CD8-positive, alpha-beta memory T cell (primary cell): ENCODE results near the gene MGAT4B. TPM values are rescaled to one million over a fixed set of nuclear protein-coding genes. Genes with fewer than 3 reads are reported as not detected.
"Not testable (repeated sequence)": the region's sequence is repeated elsewhere in the genome, so short reads cannot be mapped to it uniquely, and the experiment has no call there.

Source experiments
- CTCF ChIA-PET: fragments of 350-600 bp; sonication (Branson Sonifier 250); formaldehyde crosslinking; loops from one replicate; lab custom pipeline; 2021; ENCODE audit warnings: antibody characterized with exemption; lab: Charles Lee
- POLR2A ChIA-PET: fragments of 350-600 bp; sonication (Branson Sonifier 250); formaldehyde crosslinking; loops from one replicate; lab custom pipeline; 2021; ENCODE audit warnings: antibody characterized with exemption; lab: Charles Lee
- DNase-seq, 5 donors: peaks; one replicate each; pipeline versions ENCODE4 v3.0.0 to v3.0.0-alpha.2; 2020 to 2022; ENCODE audit warnings: mixed read lengths in 1 of 5
- H3K27ac ChIP-seq: one replicate; pipeline ENCODE4 v1.7.0; 2013; ENCODE audit warnings: low read depth, mild to moderate bottlenecking, low read length, moderate library complexity
- H3K27me3 ChIP-seq: 2 replicates; pipeline ENCODE4 v1.7.0; 2013; ENCODE audit warnings: low read length, mild to moderate bottlenecking; ENCODE audit not compliant: insufficient read depth, poor library complexity, severe bottlenecking
- H3K36me3 ChIP-seq: 2 replicates; pipeline ENCODE4 v1.7.0; 2013; ENCODE audit warnings: mild to moderate bottlenecking, low read length, moderate library complexity; ENCODE audit not compliant: insufficient read depth
- H3K4me1 ChIP-seq: 2 replicates; pipeline ENCODE4 v1.7.0; 2013; ENCODE audit warnings: mild to moderate bottlenecking, low read length, moderate library complexity; ENCODE audit not compliant: insufficient read depth
- H3K4me3 ChIP-seq: 2 replicates; pipeline ENCODE4 v1.7.0; 2013; ENCODE audit warnings: mild to moderate bottlenecking, low read length
- H3K9me3 ChIP-seq: 2 replicates; pipeline ENCODE4 v1.7.0; 2013; ENCODE audit warnings: mild to moderate bottlenecking, low read length
- H3K27ac Mint-ChIP-seq, 8 donors: one replicate each; pipeline ENCODE4 v1.8.0; 2020 to 2021; ENCODE audit warnings: mixed read lengths in 8 of 8, mild to moderate bottlenecking in 6 of 8, inconsistent platforms in 3 of 8, moderate library complexity in 3 of 8
- H3K27me3 Mint-ChIP-seq, 2 donors: one replicate each; pipeline ENCODE4 v1.8.0; 2020 to 2021; ENCODE audit warnings: mixed read lengths in 2 of 2, mild to moderate bottlenecking in 1 of 2, moderate library complexity in 1 of 2
- H3K36me3 Mint-ChIP-seq, 3 donors: one replicate each; pipeline ENCODE4 v1.8.0; 2020 to 2021; ENCODE audit warnings: mixed read lengths in 3 of 3, inconsistent platforms in 1 of 3, mild to moderate bottlenecking in 1 of 3
- H3K4me1 Mint-ChIP-seq, 3 donors: one replicate each; pipeline ENCODE4 v1.8.0; 2020 to 2021; ENCODE audit warnings: mixed read lengths in 3 of 3, inconsistent platforms in 1 of 3, mild to moderate bottlenecking in 1 of 3
- H3K4me3 Mint-ChIP-seq, 7 donors: one replicate each; pipeline ENCODE4 v1.8.0; 2020 to 2021; ENCODE audit warnings: mixed read lengths in 7 of 7, mild to moderate bottlenecking in 6 of 7, moderate library complexity in 4 of 7, inconsistent platforms in 2 of 7
- H3K9me3 Mint-ChIP-seq, 5 donors: one replicate each; pipeline ENCODE4 v1.8.0; 2020 to 2022; ENCODE audit warnings: mixed read lengths in 5 of 5, mild to moderate bottlenecking in 3 of 5, moderate library complexity in 2 of 5, inconsistent platforms in 1 of 5
- polyA plus RNA-seq: library from polyadenylated mRNA; unstranded; fragments of 300-500 nt; fragmentation: Illumina TruSeq; gene quantifications from one replicate; pipeline ENCODE4 v1.2.3, GENCODE V29; 2021
- total RNA-seq, 2 experiments: library from RNA; stranded (reverse); gene quantifications; one replicate each; pipeline ENCODE4 v1.2.3, GENCODE V29; 2021

The MGAT4B gene
- total and polyA plus RNA-seq, 3 experiments from 2014 or later, result 21.0 to 103 (median 94.0) TPM

DNA sequence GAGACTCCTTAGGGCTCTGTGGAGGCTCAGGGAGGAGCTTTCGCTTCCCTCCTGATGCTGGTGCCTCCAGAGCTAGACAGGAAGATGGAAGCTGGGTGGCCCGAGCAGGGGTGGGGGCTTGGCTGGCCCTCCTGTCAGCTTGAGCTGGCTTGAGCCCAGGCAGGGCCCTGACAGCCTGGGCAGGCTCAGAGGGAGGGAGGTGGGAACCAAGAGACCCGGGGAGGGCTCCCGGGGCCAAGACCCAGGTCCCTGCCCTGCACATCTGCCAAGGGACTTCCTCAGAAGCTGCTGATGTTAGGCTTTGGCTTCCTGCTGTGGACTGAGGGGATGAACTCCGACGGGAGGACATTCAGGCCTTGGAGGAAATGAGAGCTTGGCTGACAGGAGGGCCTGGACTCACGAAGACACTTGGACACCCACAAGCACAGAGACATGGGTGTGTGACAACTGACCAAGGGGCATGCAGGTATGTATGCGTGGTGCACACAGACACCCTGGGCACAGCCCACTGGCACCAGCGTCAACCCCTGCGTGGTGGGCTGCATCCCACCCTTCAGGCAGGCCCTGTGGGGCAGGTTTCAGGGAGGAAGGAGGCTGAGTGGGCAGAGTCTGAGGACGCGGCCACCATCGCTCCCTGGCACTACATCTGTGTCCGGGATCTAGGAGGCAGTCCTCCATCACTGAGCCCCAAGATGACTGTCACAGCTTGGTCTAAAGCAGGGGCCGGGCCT lies 14.6 kb downstream of the MGAT4B start:
- H3K4me1 Mint-ChIP-seq, result peaks cover 27 to 39% (median 27%) of the 10 kb centered on the region in 3 donors
- no peaks in the 10 kb centered on the region for H3K27me3 Mint-ChIP-seq
- ChIA-PET POLR2A (no interaction called here), CTCF (interaction anchor here (0.9 to 1.7 kb wide), 5 partner anchors 10 to 116 kb away, joined by 3 to 6 read pairs (median 4); no protein-coding TSS in a partner anchor)
- H3K4me3 ChIP-seq, result no peak overlapping the region
- H3K27me3 ChIP-seq, result no peaks in the 10 kb centered on the region
- peak overlapping the region; percentile 29 to 86 (median 58) for H3K27ac Mint-ChIP-seq
- no peaks in the 10 kb centered on the region for H3K9me3 Mint-ChIP-seq
- H3K4me3 Mint-ChIP-seq, result peak overlapping the region in 2 of 7 donors; percentile 70 to 73
- no peak for DNase-seq
- H3K9me3 ChIP-seq, result no peaks in the 10 kb centered on the region
- H3K36me3 Mint-ChIP-seq, result peaks cover 0 to 3% (median 0%) of the 10 kb centered on the region in 3 donors
- no peaks in the 10 kb centered on the region for H3K36me3 ChIP-seq
- H3K27ac ChIP-seq, result no peak overlapping the region
- peaks cover 28% of the 10 kb centered on the region for H3K4me1 ChIP-seq

DNA sequence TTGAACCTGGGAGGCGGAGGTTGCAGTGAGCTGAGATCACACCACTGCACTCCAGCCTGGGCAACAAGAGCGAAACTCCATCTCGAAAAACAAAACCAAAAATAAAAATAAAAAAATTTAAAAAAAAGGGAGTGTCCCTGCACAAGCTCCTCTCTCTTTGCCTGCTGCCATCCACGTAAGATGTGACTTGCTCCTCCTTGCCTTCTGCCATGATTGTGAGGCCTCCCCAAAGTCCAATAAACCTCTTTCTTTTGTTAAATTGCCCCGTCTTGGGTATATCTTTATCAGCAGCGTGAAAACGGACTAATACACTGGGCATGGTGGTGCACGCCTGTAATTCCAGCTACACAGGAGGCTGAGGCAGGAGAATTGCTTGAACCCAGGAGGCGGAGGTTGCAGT lies 17.4 kb downstream of the MGAT4B start:
- POLR2A ChIA-PET, H3K27ac Mint-ChIP-seq, CTCF ChIA-PET: not testable (repeated sequence)

DNA sequence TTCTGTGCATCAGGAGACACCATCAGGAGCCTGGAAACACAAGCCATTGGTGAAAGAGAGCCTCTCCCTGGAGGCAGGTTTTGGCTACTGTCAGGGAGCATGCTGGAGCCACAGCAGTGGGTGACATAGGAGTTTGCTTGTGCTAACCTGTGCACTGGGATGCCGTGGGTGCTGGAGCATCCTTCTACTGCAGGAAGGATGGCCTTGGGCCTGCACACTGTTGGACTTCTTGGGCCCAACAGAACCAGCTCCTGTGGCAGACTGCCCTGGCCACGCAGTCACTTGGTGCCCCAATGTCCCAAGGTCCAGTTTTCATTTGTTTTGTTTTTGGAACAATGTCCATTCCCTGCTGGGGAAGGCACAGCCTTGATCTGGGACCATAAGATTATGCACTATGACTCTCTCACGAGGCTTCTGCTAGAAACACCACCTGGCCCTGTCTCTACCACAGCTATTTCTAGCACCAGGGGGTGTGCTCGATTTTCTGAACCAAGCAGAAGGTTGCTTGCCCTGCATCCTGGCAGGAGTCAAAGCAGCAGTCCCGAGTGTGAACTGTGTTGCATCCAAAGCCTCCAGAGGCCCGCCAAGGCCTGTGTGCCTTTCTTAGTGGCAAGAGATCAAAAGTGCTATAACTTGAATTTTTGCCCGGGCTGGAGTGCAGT lies 18.3 kb downstream of the MGAT4B start:
- ChIA-PET CTCF (interaction anchor here (0.8 kb wide), 1 partner anchor 13 kb away, joined by 3 read pairs; no protein-coding TSS in a partner anchor), POLR2A (no interaction called here)
- Mint-ChIP-seq H3K36me3 (no peaks in the 10 kb centered on the region), H3K27me3 (no peaks in the 10 kb centered on the region), H3K4me1 (peaks cover 3 to 12% (median 7%) of the 10 kb centered on the region in 3 donors), H3K27ac (peak overlapping the region in 1 of 8 donors; percentile 17), H3K4me3 (no peak overlapping the region), H3K9me3 (no peaks in the 10 kb centered on the region)
- H3K36me3 ChIP-seq, result no peaks in the 10 kb centered on the region
- no peaks in the 10 kb centered on the region for H3K9me3 ChIP-seq
- no peak for DNase-seq
- H3K27me3 ChIP-seq, result no peaks in the 10 kb centered on the region
- no peak overlapping the region for H3K27ac ChIP-seq
- H3K4me3 ChIP-seq, result no peak overlapping the region
- H3K4me1 ChIP-seq, result peaks cover 1% of the 10 kb centered on the region

More for the DNA sequence above, 17.4 kb downstream of the MGAT4B start:
- peaks cover 11% of the 10 kb centered on the region for H3K4me1 ChIP-seq
- H3K27me3 Mint-ChIP-seq, H3K36me3 Mint-ChIP-seq, H3K4me3 ChIP-seq, DNase-seq, H3K9me3 ChIP-seq, H3K27ac ChIP-seq, H3K9me3 Mint-ChIP-seq, H3K27me3 ChIP-seq, H3K4me3 Mint-ChIP-seq, H3K36me3 ChIP-seq: not testable (repeated sequence)
- peaks cover 13 to 21% (median 16%) of the 10 kb centered on the region in 3 donors for H3K4me1 Mint-ChIP-seq

DNA sequence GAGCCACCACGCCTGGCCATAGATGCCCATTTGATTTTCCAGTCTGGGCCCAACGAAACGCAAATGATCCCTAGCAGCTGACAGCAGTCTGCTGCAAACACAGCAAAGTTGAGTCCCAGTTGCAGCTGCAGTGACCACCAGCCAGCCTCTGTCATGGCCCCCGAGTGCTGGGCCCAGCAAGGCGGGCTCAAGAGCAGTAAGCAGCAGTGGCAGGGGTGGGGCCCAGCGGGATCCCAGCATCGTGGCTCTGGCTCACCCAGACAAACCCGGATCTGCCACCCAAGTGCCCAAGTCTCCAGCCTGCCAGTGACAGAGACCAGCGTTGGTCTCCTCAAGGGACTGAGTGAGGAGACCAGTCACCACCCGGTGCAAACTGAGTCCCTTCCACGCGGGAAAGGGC lies 19.8 kb downstream of the MGAT4B start:
- no peaks in the 10 kb centered on the region for H3K9me3 Mint-ChIP-seq
- H3K27me3 ChIP-seq, result no peaks in the 10 kb centered on the region
- H3K4me1 ChIP-seq, result no peaks in the 10 kb centered on the region
- H3K4me3 Mint-ChIP-seq, result no peak overlapping the region
- H3K27me3 Mint-ChIP-seq, result no peaks in the 10 kb centered on the region
- DNase-seq, result no peak
- H3K4me1 Mint-ChIP-seq, result no peaks in the 10 kb centered on the region
- CTCF ChIA-PET, result interaction anchor here (1.0 to 1.3 kb wide), 2 partner anchors 9 to 15 kb away, joined by 3 to 4 read pairs; no protein-coding TSS in a partner anchor
- POLR2A ChIA-PET, result interaction anchor here (0.6 kb wide), 1 partner anchor 516 kb away, joined by 3 read pairs; no protein-coding TSS in a partner anchor
- H3K36me3 ChIP-seq, result no peaks in the 10 kb centered on the region
- peak overlapping the region in 1 of 8 donors; percentile 50 for H3K27ac Mint-ChIP-seq
- H3K9me3 ChIP-seq, result no peaks in the 10 kb centered on the region
- H3K4me3 ChIP-seq, result no peak overlapping the region
- H3K27ac ChIP-seq, result no peak overlapping the region
- no peaks in the 10 kb centered on the region for H3K36me3 Mint-ChIP-seq

DNA sequence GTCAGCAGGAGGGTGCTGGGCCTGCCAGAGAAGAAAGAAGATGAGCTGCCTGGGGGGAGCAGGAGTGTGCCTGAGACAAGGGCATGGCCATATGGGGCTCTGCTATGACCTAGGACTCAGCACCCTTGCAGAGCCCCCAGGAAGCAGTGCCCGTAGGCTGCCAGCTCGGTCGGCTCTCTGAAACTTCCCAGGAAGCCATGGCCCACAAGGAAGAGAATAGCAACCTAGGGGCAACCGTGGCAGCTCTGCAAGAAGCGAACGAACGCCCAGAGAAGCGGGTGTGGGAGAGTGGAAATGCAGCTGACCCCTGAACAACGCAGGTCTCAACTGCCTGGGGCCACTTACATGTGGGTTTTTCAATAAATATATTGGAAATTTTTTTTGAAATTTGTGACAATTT lies 23.5 kb downstream of the MGAT4B start:
- peaks cover 0 to 29% (median 5%) of the 10 kb centered on the region in 3 donors for H3K36me3 Mint-ChIP-seq
- no peak overlapping the region for H3K27ac Mint-ChIP-seq
- H3K27ac ChIP-seq, result no peak overlapping the region
- no peaks in the 10 kb centered on the region for H3K27me3 Mint-ChIP-seq
- H3K36me3 ChIP-seq, result no peaks in the 10 kb centered on the region
- no peak overlapping the region for H3K4me3 Mint-ChIP-seq
- H3K27me3 ChIP-seq, result no peaks in the 10 kb centered on the region
- ChIA-PET CTCF (interaction anchor here (1.1 to 1.9 kb wide), 3 partner anchors 13 to 20 kb away, joined by 4 to 6 read pairs (median 6); no protein-coding TSS in a partner anchor), POLR2A (no interaction called here)
- DNase-seq, result no peak
- no peaks in the 10 kb centered on the region for H3K4me1 ChIP-seq
- H3K9me3 ChIP-seq, result no peaks in the 10 kb centered on the region
- no peaks in the 10 kb centered on the region for H3K4me1 Mint-ChIP-seq
- no peaks in the 10 kb centered on the region for H3K9me3 Mint-ChIP-seq
- H3K4me3 ChIP-seq, result no peak overlapping the region

DNA sequence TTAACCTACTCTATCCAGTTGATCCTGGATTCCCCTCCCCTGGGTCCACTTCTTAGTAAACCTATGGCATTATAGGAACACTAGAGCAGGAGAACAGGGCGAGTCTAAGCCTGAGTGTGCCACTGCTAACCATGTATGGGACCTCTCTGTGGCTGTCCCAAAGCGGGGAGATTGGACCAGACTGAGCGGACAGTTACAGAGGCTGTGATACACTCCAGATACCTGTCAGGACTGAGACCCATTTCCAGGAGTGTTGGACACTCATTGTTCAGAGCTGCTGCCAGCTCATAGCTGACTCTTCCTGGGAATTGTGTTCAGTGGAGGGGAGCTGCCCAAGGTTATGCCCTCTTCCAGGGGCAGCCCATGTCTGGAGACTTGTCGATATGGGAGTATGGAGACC lies 24.8 kb downstream of the MGAT4B start:
- no peak for DNase-seq
- POLR2A ChIA-PET, result no interaction called here
- Mint-ChIP-seq H3K27ac (peak overlapping the region in 2 of 8 donors; percentile 4 to 50), H3K27me3 (peaks cover 0 to 1% of the 10 kb centered on the region in 2 donors), H3K9me3 (no peaks in the 10 kb centered on the region), H3K36me3 (peaks cover 0 to 40% (median 10%) of the 10 kb centered on the region in 3 donors), H3K4me1 (no peaks in the 10 kb centered on the region), H3K4me3 (no peak overlapping the region)
- no peaks in the 10 kb centered on the region for H3K36me3 ChIP-seq
- no peak overlapping the region for H3K4me3 ChIP-seq
- H3K9me3 ChIP-seq, result no peaks in the 10 kb centered on the region
- no peaks in the 10 kb centered on the region for H3K27me3 ChIP-seq
- H3K4me1 ChIP-seq, result no peaks in the 10 kb centered on the region
- CTCF ChIA-PET, result interaction anchor here (0.6 to 1.8 kb wide), 3 partner anchors 14 to 20 kb away, joined by 3 to 6 read pairs (median 4); no protein-coding TSS in a partner anchor
- no peak overlapping the region for H3K27ac ChIP-seq

DNA sequence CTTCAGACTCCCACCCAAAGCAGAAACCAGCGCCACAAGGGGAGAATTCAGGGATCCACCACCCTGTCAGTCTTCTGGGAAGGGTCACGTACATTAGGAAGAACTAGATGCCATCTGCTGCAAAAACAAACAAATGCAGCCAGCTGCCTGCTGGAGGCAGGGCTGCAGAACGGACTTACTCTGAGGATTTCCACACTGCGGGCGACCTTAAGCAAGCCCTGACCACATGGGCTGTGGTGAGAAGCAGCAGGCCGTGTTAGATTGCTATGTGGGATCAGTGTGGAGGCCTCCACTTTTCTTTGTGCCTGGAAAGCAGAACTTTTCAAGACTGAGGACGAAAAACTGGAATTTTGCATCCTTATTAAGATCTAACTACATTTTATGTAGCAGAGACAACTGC lies 26.3 kb downstream of the MGAT4B start:
- peaks cover 10% of the 10 kb centered on the region for H3K36me3 ChIP-seq
- peaks cover 0 to 1% of the 10 kb centered on the region in 2 donors for H3K27me3 Mint-ChIP-seq
- ChIA-PET CTCF (interaction anchor here (1.2 to 1.4 kb wide), 2 partner anchors 17 kb away, joined by 3 to 10 read pairs; no protein-coding TSS in a partner anchor), POLR2A (no interaction called here)
- H3K4me1 ChIP-seq, result no peaks in the 10 kb centered on the region
- no peaks in the 10 kb centered on the region for H3K9me3 ChIP-seq
- no peak for DNase-seq
- no peak overlapping the region for H3K27ac Mint-ChIP-seq
- peaks cover 0 to 54% (median 13%) of the 10 kb centered on the region in 3 donors for H3K36me3 Mint-ChIP-seq
- no peak overlapping the region for H3K27ac ChIP-seq
- no peaks in the 10 kb centered on the region for H3K9me3 Mint-ChIP-seq
- H3K4me3 Mint-ChIP-seq, result no peak overlapping the region
- no peak overlapping the region for H3K4me3 ChIP-seq
- no peaks in the 10 kb centered on the region for H3K27me3 ChIP-seq
- H3K4me1 Mint-ChIP-seq, result no peaks in the 10 kb centered on the region

DNA sequence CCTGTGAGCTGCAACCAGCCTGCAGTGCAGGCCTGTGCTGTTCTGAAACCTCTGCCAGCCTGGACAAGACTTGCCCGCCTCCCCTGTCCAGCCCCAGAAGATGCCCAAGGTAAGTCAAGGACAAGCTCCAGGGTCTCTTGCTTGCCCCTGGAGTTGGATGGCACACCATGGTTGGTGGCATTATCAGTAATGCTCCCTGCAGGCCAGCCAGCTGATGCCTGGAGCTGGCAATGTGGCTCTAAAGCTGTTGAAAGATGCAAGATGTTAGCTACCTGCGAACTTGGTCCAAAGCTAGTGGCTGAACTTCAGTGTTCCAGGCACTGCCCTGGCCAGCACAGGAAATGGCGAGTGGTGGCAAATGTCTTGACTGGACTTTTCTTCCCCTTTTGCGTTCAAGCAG lies 26.8 kb downstream of the MGAT4B start:
- no peak for DNase-seq
- no peaks in the 10 kb centered on the region for H3K9me3 Mint-ChIP-seq
- no peak overlapping the region for H3K4me3 Mint-ChIP-seq
- no peak overlapping the region for H3K27ac Mint-ChIP-seq
- CTCF ChIA-PET, result interaction anchor here (1.1 to 1.4 kb wide), 3 partner anchors 17 kb away, joined by 3 to 10 read pairs (median 4); no protein-coding TSS in a partner anchor
- no peaks in the 10 kb centered on the region for H3K9me3 ChIP-seq
- peaks cover 0 to 1% of the 10 kb centered on the region in 2 donors for H3K27me3 Mint-ChIP-seq
- POLR2A ChIA-PET, result no interaction called here
- peaks cover 0 to 59% (median 13%) of the 10 kb centered on the region in 3 donors for H3K36me3 Mint-ChIP-seq
- no peaks in the 10 kb centered on the region for H3K27me3 ChIP-seq
- H3K27ac ChIP-seq, result no peak overlapping the region
- H3K4me1 ChIP-seq, result no peaks in the 10 kb centered on the region
- no peak overlapping the region for H3K4me3 ChIP-seq
- H3K4me1 Mint-ChIP-seq, result no peaks in the 10 kb centered on the region
- H3K36me3 ChIP-seq, result peaks cover 15% of the 10 kb centered on the region
